Liver (tissue), 3 donors: ENCODE results near the gene BANK1.

Source experiments
- FOXA1 ChIP-seq: IDR thresholded peaks from 2 replicates; pipeline ENCODE4 v1.6.1; 2016; ENCODE audit warnings: antibody characterized with exemption
- GABPA ChIP-seq, 2 donors: IDR thresholded peaks in 1 of 2; conservative IDR thresholded peaks in 1 of 2; 2 replicates each; pipeline ENCODE4 v1.6.1; 2016; ENCODE audit warnings: antibody characterized with exemption in 2 of 2, mild to moderate bottlenecking in 1 of 2, moderate library complexity in 1 of 2
- HNF4A ChIP-seq, 2 donors: conservative IDR thresholded peaks; 2 replicates each; pipeline ENCODE4 v1.6.1; 2016; ENCODE audit warnings: antibody characterized with exemption in 2 of 2, mild to moderate bottlenecking in 2 of 2
- JUND ChIP-seq, 2 donors: IDR thresholded peaks; 2 replicates each; pipeline ENCODE4 v1.6.1; 2016; ENCODE audit warnings: antibody characterized with exemption in 2 of 2
- RAD21 ChIP-seq, 2 donors: IDR thresholded peaks; 2 replicates each; pipeline ENCODE4 v1.6.1; 2016; ENCODE audit warnings: antibody characterized with exemption in 2 of 2, mild to moderate bottlenecking in 2 of 2
- RXRA ChIP-seq, 2 donors: IDR thresholded peaks; 2 replicates each; pipeline ENCODE4 v1.6.1; 2017 to 2018; ENCODE audit warnings: antibody characterized with exemption in 2 of 2, mild to moderate bottlenecking in 1 of 2
- SP1 ChIP-seq: IDR thresholded peaks from 2 replicates; pipeline ENCODE4 v1.6.1; 2018; ENCODE audit warnings: antibody characterized with exemption, mild to moderate bottlenecking
- TAF1 ChIP-seq: conservative IDR thresholded peaks from 2 replicates; pipeline ENCODE4 v1.6.1; 2016; ENCODE audit warnings: antibody characterized with exemption, mild to moderate bottlenecking
- YY1 ChIP-seq: IDR thresholded peaks from 2 replicates; pipeline ENCODE4 v1.6.1; 2016; ENCODE audit warnings: antibody characterized with exemption, mild to moderate bottlenecking
- TF ChIP-seq, protein P1 (sequence below): fragments of 150-350 bp; IDR thresholded peaks from 2 replicates; pipeline ENCODE4 v1.5.1; 2017; ENCODE audit warnings: improper control_type of control experiment, low read depth, low read length; ENCODE audit not compliant: missing input control
- TF ChIP-seq, protein P2 (sequence below): IDR thresholded peaks from 2 replicates; pipeline ENCODE4 v1.6.1; 2016; ENCODE audit warnings: antibody characterized with exemption
- TF ChIP-seq, protein P3 (sequence below): IDR thresholded peaks from 2 replicates; pipeline ENCODE4 v1.6.1; 2016; ENCODE audit warnings: antibody characterized with exemption
- TF ChIP-seq, protein P4 (sequence below): IDR thresholded peaks from 2 replicates; pipeline ENCODE4 v1.6.1; 2016; ENCODE audit warnings: antibody characterized with exemption, mild to moderate bottlenecking
- TF ChIP-seq, protein P5 (sequence below): IDR thresholded peaks from 2 replicates; pipeline ENCODE4 v1.6.1; 2016; ENCODE audit warnings: antibody characterized with exemption
- donor health status: healthy.
- donor health status: healthy.

DNA sequence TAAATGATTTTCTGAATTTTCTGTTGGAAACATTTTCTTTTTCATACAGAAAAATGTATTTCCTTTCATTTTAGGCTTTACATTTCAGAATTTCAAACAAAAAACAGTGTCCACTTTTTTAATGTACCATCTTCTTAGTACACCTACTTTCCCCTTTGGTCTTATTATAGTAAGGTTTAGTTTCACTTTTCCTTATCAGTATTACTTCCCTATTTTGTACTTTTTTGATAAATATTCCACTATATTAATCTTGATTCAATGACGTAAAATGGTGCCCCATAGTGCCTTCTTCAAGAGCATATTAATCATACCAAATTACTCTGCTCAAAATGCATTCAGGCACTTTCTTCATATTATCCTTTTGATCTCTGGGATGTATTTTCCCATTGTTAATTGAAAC is 52.5 kb downstream of the BANK1 start:
- TF ChIP-seq, protein P1, sequence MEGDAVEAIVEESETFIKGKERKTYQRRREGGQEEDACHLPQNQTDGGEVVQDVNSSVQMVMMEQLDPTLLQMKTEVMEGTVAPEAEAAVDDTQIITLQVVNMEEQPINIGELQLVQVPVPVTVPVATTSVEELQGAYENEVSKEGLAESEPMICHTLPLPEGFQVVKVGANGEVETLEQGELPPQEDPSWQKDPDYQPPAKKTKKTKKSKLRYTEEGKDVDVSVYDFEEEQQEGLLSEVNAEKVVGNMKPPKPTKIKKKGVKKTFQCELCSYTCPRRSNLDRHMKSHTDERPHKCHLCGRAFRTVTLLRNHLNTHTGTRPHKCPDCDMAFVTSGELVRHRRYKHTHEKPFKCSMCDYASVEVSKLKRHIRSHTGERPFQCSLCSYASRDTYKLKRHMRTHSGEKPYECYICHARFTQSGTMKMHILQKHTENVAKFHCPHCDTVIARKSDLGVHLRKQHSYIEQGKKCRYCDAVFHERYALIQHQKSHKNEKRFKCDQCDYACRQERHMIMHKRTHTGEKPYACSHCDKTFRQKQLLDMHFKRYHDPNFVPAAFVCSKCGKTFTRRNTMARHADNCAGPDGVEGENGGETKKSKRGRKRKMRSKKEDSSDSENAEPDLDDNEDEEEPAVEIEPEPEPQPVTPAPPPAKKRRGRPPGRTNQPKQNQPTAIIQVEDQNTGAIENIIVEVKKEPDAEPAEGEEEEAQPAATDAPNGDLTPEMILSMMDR, result no peak
- TF ChIP-seq GABPA (IDR thresholded peaks at IDR 0.05 in 1 of 2, conservative IDR thresholded peaks at IDR 0.05 in 1 of 2) (no peak), JUND (IDR thresholded peaks at IDR 0.05) (no peak), YY1 (no peak), TAF1 (no peak), FOXA1 (no peak), SP1 (no peak), HNF4A (conservative IDR thresholded peaks at IDR 0.05) (no peak), RXRA (IDR thresholded peaks at IDR 0.05) (no peak), RAD21 (IDR thresholded peaks at IDR 0.05) (no peak)
- TF ChIP-seq, protein P2, sequence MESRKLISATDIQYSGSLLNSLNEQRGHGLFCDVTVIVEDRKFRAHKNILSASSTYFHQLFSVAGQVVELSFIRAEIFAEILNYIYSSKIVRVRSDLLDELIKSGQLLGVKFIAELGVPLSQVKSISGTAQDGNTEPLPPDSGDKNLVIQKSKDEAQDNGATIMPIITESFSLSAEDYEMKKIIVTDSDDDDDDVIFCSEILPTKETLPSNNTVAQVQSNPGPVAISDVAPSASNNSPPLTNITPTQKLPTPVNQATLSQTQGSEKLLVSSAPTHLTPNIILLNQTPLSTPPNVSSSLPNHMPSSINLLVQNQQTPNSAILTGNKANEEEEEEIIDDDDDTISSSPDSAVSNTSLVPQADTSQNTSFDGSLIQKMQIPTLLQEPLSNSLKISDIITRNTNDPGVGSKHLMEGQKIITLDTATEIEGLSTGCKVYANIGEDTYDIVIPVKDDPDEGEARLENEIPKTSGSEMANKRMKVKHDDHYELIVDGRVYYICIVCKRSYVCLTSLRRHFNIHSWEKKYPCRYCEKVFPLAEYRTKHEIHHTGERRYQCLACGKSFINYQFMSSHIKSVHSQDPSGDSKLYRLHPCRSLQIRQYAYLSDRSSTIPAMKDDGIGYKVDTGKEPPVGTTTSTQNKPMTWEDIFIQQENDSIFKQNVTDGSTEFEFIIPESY, result no peak
- TF ChIP-seq, protein P3, sequence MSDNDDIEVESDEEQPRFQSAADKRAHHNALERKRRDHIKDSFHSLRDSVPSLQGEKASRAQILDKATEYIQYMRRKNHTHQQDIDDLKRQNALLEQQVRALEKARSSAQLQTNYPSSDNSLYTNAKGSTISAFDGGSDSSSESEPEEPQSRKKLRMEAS, result no peak
- TF ChIP-seq, protein P4, sequence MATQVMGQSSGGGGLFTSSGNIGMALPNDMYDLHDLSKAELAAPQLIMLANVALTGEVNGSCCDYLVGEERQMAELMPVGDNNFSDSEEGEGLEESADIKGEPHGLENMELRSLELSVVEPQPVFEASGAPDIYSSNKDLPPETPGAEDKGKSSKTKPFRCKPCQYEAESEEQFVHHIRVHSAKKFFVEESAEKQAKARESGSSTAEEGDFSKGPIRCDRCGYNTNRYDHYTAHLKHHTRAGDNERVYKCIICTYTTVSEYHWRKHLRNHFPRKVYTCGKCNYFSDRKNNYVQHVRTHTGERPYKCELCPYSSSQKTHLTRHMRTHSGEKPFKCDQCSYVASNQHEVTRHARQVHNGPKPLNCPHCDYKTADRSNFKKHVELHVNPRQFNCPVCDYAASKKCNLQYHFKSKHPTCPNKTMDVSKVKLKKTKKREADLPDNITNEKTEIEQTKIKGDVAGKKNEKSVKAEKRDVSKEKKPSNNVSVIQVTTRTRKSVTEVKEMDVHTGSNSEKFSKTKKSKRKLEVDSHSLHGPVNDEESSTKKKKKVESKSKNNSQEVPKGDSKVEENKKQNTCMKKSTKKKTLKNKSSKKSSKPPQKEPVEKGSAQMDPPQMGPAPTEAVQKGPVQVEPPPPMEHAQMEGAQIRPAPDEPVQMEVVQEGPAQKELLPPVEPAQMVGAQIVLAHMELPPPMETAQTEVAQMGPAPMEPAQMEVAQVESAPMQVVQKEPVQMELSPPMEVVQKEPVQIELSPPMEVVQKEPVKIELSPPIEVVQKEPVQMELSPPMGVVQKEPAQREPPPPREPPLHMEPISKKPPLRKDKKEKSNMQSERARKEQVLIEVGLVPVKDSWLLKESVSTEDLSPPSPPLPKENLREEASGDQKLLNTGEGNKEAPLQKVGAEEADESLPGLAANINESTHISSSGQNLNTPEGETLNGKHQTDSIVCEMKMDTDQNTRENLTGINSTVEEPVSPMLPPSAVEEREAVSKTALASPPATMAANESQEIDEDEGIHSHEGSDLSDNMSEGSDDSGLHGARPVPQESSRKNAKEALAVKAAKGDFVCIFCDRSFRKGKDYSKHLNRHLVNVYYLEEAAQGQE, result no peak
- TF ChIP-seq, protein P5, sequence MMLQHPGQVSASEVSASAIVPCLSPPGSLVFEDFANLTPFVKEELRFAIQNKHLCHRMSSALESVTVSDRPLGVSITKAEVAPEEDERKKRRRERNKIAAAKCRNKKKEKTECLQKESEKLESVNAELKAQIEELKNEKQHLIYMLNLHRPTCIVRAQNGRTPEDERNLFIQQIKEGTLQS, result no peak
